HS-5 (cell line): ENCODE data around the gene APBB2.
"Not testable (repeated sequence)": the region's sequence is repeated elsewhere in the genome, so short reads cannot be mapped to it uniquely, and the experiment has no call there.

Source experiments
- DNase-seq: peaks from one replicate; pipeline ENCODE4 v3.0.0-alpha.2; 2012; ENCODE audit warnings: low read depth

APBB2 gene

DNA sequence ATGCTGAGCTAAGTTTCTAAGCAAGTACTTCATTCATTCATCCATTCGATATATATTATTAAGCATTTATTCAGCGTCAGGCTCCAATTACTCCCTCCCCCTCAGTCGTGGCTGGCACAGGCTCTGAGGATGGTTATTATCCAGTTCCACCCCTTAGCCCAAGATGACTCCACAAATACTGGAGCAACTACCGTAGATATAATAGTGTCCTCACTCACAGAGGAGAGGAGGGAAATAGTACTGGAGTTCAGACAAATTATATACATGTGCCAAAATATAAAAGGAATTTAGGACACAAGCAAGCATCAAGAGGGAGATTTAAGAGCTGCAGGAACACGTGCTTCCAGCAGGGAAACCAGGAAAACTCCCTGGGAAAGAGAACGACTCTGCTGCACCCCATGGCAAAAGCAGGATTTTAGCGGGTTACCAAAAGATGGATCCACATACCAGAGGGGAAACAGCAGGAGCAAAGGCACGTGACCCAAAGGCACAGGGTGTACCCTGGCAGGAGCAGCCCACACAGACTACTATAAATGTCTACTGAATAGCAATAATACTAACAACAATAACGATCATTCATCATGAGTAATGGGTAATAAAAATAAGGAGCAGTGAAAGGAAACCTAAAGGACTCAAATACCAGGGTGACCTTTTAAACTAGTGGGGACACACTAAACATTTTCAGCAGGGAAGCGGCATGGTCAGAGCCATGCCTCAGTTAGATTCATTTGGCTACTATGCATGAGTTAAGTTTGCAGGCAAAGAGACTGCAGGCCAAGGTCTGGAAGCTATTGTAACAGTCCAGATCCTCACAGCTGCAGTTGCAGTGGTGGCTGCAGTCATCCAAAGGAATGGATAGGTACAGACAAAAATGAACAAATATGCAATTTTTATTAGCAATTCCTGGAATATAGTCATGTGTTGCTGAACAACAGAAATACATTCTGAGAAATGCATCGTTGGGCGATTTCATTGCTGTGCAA lies 153.7 kb downstream of the APBB2 start:
- DNase-seq, result no peak

DNA sequence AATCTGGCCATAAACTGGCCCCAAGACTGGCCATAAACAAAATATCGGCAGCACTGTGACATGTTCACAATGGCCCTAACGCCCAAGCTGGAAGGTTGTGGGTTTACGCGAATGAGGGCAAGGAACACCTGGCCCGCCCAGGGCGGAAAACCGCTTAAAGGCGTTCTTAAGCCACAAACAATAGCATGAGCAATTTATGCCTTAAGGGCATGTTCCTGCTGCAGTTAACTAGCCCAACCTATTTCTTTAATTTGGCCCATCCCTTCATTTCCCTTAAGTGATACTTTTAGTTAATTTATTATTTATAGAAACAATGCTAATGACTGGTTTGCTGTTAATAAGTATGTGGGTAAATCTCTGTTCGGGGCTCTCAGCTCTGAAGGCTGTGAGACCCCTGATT lies 154.9 kb downstream of the APBB2 start:
- DNase-seq, result not testable (repeated sequence)

DNA sequence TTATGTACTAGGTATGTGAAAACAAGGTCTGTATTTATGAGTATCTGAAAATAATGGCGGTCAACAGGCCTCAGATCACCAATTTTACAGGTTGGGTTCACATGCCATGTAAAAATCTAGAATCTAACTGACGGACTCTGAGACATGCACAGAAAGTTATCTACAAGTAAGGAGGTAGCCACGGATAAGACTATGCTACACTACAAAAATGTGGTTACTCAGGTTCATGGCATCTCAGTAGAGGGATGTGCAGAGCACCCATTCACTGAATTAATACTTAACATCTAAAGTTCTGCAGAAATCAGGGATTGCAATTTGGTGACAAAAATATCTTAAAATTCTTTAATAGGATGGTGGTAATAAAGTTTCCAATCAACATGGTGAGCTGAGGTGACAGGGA lies 155.9 kb downstream of the APBB2 start:
- no peak for DNase-seq

DNA sequence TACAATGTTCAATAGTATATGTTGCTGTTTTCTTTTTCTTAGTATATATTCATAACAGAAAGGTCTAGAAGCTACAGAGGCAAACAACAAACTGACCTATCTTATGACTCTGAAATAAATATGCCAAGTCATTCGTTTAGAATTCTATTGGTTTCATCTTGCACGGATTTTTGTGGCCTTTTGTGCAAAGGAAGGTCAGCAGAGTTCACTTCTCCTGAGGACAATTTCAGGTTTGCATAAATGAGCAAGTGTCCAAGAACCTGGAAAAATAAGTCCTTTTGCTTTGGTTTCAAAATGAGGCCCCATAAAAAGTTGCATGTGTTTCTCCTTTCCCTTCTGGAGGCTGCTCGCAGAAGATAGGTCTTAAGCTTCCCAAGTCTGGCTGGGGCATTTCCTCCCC lies 156.9 kb downstream of the APBB2 start:
- peak; percentile 24 for DNase-seq

DNA sequence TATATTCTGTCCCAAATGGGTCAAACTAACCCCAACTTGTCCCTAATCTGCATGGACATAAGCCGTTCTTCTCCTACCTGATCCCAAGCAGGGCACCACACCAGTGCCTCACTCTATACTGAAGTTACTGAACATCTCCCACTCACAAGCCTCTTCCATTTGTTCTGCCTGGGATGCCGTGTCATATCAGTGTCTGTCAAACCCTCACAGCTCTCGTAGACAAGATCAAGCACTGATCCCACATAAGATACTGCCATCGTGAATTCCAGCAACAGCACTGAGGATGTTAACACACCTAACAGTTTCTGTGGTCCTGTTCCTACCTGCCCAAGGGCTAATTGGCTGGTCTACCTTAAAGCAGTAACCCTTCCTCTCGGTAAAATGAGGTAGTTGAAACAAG lies 162.1 kb downstream of the APBB2 start:
- no peak for DNase-seq

DNA sequence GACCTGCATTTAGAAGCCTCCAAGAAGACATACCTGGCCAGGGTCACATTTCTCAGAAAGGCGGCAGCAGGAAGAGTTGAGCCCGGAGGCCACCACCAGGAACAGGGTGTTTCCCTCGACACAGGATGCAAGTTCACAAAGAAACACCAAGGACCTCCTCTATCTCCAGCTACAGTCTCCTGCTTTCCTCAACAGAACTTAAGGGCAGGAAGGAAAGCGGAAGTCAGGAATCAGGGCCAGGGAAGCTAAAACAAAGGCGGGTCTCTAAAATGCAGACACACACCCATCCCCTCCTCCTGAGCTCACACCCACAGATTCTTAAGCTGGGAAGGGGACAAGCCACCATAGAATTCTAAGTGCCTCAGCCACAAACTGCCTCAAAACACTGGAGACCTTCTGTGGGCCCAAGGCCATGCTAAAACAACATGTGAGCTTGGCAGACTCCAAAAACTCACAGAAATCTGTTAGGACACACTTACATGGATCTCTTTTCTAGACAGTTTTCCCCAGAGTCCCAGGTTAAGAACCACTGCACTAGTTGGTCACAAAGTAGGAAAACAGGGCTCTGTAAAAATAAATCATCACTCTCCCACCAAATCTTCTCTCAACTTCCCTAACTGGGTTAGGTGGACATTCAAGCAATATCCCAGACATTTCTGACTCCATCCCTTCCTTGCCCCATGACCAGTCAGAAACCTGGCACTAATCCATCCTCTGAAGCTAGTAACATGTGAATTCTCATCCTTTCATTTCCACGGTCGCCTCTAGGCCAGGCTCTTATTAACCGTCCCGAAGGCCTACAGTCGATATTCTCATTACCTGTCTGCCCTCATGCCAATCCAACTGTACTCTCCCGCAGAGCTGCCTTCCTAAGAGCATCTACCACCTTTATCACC lies 163.2 kb downstream of the APBB2 start:
- no peak for DNase-seq

DNA sequence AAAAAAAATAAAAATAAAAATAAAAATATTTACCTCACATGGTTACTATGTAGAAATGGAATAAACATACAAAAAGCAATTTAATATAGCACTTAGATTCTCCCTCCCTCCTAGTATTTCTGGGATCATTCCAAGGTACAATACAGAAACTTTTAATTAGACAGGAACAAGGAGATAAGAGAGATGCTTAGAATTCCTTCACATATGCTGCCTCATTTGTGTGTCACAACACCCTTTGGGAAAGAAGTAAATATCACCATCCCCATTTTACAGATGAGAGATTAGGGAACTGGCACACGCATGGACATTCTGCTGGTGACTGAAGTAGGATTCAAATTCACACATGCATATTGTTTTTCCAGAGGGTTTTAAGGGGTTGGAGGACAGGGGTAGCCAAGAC lies 164.2 kb downstream of the APBB2 start:
- DNase-seq, result no peak

DNA sequence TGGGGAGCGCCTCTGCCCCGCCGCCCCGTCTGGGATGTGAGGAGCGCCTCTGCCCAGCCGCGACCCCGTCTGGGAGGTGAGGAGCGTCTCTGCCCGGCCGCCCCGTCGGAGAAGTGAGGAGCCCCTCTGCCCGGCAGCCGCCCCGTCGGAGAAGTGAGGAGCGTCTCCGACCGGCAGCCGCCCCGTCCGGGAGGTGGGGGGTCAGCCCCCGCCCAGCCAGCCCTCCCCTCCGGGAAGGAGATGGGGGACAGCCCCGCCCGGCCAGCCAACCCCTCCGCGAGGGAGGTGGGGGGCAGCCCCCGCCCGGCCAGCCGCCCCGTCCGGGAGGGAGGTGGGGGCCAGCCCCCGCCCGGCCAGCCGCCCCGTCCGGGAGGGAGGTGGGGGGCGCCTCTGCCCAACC lies 165.2 kb downstream of the APBB2 start:
- DNase-seq, result not testable (repeated sequence)

DNA sequence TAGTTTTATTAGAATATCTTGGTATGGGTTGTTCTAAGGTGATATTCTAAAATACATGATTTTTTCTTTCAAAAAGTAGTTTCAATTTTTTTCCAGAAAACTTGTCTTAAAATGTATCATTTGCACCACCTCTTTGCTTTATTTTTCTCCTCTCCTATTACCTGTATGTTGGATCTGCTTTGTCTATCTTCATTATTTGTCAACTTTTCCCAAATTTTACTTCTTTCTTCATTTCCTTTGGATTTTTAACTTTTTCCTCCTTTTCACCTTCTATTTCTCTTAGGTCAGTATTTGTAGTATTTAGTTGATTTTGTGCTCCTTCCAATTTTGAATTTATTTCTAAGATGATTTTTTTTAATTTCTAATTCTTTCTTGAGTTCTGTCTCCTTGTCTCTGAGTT lies 169.6 kb downstream of the APBB2 start:
- no peak for DNase-seq

DNA sequence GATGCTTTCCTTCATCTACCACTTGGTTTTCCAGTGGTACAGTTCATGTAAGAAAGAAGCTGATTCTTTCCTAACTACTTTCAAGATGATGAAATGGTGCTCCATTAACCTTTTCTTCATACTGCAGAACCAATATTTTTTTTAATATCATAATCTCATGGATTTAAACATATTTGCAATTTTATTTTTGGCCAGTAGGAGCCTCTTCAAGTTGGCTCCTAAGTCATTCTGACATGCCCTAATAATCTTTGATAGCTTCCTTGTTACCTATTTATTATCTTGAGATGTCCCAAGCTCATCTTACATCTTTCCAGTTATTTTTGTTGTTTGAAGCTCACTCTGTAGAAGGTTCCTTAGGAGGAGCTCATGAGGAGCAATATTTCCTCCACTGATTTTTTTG lies 170.2 kb downstream of the APBB2 start:
- no peak for DNase-seq

DNA sequence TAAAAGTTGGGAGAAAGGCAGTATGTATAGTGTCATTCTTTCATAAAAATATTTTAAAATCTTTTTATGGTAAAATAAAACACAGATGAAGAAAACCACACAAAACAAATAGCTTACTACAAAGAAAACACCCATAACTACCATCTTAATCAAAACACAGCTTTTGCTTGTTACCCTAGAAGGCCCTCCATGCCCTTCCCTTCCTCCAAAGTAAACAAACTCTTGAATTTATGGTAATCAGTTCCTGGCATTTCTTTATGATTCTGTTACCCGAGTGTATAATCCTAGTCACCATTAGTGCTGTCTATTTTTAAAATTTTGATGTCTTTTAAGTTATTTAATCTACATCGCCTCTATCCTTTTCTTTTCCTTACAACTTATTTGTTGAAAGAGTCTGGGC lies 170.9 kb downstream of the APBB2 start:
- DNase-seq, result no peak

DNA sequence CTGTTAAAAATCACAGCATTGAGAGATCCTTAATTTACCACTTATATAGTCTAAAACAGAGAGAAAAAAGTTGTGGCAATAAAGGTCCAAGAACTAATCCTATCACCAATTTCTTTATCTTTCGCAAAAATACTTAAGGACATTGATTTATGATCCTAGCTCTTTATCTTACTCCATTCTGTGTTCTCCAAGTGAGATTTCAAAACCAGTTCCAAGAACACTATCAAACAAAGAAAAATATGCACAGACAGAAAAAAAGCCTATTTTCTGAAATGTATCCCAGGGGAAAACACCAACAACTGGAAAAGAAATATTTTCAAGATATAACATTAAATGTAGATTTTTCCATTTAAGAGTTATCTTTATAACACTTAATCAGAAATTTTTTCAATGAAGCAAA lies 172.8 kb downstream of the APBB2 start:
- DNase-seq, result no peak

DNA sequence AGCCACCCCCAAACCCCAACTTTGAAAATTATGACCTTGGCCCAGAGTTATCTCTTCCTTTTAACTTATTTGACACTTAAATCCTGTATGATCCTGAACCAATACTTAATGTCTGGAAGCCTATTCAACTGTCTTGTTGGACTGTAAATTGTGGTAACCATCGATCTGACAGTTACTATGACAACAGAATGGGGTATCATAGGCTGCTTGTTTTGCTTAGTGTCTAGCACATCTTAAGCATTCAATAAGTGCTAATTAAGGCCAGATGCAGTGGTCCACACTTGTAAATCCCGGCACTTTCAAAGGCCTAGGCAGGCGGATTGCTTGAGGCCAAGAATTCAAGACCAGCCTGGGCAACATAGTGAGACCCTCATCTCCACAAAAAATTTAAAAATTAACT lies 175.0 kb downstream of the APBB2 start:
- no peak for DNase-seq

DNA sequence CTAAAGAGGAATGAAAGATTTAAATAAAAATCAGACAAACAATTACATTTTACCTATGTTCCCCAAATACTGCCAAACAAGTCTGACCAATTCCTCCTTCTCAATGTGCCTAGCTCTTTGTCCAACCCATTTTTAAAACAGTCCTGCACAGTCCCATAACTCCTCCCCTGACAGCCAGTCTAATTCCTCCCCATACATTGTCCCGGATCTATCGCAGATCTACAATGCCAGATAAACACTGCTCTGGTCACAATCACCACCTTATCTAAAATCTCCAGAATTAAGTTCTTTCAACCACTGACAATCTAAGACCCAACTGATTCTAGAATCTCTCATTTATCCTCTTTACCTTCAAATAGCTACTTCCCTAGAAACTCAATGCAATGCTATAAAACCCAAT lies 176.0 kb downstream of the APBB2 start:
- no peak for DNase-seq

DNA sequence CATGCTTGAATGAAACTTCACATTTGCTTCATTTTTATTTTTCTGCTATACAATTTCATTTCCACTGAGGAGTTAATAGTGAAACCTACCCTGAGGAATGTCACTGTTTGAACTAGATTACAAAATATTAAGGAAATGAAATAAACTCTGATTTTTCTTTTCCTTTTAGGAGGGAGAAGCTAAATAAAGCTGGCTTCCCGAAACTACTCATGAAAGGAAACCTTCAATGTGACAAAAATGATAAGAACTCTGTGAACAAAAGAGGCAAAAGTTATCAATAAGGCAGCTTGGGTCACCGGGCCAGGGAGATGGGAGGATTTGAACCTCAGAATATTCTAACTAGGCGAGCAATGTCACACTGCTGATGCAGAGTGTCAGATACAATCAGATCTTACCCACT lies 185.2 kb downstream of the APBB2 start:
- no peak for DNase-seq

DNA sequence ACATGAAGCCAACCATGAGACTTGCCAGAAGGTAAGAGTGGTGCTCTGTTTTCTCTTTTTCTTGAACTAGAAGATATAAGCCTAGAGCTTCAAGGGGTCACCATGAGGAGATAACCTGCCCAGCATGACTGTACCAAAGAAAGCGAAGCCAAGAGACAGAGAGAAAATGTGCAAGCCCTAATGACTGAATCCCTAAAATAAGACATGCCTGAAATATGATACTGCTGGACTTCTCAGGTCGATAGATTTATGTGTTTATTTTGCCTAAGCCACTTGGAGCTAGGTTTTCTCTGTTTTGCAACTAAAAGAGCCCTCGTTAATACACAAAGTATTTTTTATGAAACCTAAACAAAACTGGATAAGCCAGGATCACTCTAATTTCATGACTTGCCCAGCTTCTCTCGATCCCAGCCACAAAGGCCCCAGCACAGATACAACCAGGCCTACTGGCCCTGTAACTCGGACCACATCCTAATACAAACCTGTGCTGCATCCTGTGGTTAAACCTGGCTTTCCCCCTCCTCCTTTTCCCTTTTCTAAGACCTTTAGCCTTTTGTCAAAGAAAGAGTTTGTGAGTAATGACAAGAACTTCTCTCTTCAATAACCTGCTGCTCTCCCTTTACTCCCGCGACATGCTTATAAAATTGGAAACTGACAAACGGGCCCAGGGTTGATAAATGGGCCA lies 185.8 kb downstream of the APBB2 start:
- DNase-seq, result no peak

DNA sequence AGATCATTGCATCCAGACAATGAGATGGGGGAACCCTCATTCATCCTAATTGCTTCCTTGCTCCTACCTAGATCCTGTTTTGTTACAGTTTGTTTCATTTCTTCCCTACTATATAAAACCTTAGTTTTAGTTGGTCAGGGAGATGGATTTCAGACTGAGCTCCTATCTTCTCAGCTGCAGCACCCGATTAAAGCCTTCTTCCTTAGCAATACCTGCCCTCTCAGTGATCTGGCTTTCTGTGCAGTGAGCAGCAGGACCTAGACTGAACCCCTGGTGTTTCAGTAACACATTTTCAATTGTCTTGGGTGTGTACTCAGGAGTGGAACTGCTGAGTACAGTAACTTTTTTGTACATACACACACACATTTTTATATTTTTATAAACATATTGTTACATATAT lies 187.4 kb downstream of the APBB2 start:
- DNase-seq, result no peak

DNA sequence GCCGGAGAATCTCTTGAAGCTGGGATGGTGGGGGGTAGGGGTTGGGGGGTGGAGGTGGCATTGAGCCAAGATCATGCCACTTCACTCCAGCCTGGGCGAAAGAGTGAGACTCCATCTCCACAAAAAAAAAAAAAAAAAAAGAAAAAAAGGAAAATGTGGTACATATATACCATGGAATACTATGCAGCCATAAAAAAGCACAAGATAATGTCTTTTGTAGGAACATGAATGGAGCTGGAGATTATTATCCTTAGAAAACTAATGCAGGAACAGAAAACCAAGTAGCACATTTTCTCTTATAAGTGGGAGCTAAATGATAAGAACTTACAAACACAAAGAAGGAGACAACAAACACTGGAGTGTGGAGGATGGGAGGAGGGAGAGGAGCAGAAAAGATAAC lies 188.5 kb downstream of the APBB2 start:
- no peak for DNase-seq

DNA sequence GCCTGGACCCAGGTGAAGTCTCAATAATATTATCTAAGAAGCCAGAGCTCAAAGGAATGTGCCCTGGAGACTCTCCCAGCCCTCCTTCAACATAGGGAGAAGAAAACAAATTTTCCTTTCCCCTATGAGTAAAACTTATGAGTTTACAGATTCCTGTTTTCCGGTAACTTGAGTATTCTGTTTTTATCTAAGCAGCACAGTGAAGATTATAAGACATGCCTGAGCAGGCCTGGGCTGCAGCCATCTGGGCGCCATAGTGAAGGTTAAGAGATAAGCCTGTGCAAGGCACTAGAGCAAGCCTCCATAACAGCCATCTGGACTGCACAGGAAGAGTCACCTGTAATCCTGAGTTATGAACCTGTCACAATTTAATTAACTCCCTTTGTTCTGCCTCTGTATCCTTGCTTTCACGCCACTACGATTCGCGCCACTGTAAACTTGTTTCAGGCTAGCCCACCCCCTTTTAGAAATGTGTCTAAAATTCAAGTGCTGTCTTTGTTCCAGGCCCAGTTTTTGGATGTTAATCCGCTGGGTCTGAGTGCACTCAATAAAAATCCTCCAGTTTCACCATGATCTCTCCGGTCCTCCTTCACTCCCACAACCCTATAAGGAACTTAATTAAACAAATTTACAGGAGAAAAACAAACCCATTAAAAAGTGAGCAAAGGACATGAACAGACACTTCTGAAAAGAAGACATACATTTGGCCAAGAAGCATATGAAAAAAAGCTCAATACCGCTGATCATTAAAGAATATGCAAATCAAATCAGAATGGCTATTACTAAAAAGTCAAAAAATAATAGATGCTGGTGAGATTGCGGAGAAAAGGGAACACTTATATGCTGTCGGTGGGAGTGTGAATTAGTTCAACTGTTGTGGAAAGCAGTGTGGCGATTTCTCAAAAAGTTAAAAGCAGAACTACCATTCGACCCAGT lies 189.5 kb downstream of the APBB2 start:
- DNase-seq, result no peak

DNA sequence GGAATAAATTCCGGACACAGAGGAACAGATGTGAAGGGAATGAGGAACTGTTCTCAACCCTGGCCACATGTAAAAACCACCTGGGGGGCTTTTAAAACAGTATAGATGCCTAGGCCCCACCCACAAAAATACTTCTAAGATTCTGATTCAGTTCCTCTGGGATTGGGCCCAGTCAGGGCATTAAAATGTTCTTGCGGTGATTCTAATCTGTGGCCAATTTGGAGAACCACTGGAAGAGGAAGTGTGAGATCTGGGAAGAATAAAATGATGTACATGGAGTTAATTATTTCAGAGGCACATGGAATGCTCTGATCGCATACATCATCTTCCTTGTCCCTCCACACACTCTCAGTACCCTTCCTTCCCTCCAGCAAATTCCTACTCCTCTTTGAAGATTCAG lies 192.2 kb downstream of the APBB2 start:
- DNase-seq, result peak; percentile 24

DNA sequence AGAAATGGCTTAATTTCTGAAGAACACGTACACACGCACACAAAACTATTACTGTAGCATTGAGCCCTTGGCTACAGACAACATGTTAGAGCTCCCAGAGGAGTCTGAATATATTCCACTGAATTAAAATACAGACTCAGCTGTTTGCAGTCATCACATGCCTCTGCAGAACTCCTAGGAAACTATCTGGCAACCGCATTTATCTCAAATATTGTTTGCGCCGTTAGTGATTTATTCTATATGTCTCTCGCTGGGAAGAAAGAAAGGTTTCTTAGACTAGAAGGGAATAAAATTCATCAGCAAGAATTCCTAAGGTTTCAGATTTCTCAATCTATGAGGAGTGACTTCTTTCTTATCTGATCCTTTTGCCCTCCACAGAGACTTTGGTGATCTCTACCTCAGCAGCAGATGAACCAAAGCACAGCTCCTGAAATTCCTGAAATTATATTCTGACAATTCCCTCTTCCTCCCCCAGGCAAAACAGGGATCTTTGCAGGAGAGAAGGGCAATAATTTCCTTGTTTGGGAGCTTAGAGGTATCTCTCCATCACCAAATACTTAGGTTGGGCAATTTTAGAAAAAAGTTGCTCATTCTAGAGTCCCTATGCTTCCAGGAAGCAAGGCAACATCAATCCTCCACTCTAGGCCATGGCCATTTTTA lies 199.2 kb downstream of the APBB2 start:
- no peak for DNase-seq
